NCI-H446 treated with DMSO at 0.1 percent for 48 hours (cell line): ENCODE results near the gene C9orf43.
"Not testable (repeated sequence)": the region's sequence is repeated elsewhere in the genome, so short reads cannot be mapped to it uniquely, and the experiment has no call there.

Experiments used
- DNase-seq: peaks from one replicate; lab custom pipeline; 2025; lab: John Stamatoyannopoulos, UW

The C9orf43 gene

GRCh38 chr9:113416149-113416721, 5.7 kb downstream of the C9orf43 start:
- DNase-seq = no peak

DNA sequence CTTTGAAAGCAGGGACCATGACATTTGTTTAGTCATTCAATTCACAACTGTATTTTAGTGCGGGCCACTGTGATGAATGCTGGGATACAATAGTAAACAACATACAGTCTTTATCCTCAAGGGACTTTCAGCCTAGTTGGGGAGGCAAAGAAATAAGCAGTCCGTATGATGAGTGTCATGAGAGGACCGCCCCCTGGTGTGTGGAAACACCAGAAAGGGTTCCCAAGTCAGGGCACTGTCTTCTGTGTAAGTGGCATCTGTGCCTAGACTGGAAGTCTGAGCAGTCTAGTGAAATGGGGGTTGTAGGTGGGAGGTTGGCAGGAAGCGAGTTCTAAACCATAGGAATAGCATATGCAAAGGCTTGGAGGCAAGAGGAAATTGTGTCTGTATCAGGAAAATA, 6.8 kb downstream of the C9orf43 start:
- DNase-seq = no peak

DNA sequence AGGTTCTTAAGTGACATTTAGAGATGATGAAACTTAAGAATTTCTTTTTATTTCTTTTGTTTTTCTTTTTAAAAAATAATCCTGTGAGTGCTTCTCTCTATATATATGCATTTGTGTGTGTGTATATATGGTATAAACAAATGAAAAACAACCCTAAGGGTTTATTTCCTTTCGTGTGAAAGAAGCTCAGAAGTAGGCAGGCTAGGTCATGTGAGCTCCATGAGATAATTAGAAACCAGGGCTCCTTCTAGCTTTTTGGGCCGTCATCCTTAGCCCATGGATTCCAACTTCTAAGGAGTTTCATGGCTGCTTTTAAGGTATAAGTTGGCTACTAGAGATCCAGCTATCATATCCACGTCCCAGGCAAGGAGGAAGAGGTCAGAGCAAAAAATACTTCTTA, 11.2 kb downstream of the C9orf43 start:
- DNase-seq = no peak

- no peak for DNase-seq
Observed at GRCh38 chr9:113425072-113425471, 14.5 kb downstream of the C9orf43 start.

- no peak for DNase-seq
Observed at GRCh38 chr9:113426701-113427100, 16.2 kb downstream of the C9orf43 start.

DNA sequence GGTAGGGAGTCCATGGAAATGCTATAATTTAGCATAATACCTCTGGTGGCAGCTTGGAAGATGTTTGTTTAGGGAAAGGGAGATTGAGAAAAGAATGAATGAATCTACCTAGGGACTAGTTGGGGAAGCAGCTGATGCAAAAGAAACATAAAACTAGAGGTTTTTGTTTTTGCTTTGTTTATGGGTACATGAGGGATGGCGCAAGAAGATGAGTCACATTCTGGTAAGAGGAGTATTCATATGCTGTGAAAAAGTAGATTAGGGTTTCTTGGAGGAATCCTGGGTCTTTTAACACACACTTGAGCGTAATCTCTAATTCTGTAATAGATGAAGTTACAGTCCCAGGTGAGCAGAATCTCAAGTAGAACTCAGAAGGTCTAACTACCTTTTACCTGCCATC, 17.1 kb downstream of the C9orf43 start:
- DNase-seq = no peak

DNA sequence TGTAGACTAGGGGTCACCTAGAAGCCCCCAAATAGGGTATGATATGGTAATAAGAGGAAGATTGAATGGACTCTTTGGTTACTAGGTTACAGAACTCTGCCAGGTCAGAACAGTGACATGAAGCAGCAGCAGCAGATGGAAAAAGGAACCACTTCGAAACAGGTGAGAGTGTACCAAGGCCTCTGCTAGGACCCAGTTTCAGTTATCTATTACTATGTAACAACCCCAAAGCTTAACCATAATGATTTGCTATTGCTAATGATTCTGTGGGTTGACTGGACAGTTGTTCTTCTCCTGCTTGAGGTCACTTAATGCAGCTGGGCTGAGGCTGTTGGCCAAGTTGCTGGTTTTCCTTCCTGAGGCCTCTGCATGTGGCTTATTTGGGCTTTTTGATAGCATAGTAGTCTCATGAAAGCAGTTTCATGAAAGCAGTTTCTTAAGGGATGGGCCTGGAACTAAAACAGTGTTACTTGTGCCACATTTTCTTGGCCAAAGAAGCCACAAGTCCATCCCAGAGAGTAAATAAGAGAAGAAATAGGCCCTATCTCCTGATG, 17.6 kb downstream of the C9orf43 start:
- DNase-seq = no peak

- no peak for DNase-seq
Observed at GRCh38 chr9:113431191-113431590, 20.6 kb downstream of the C9orf43 start.

GRCh38 chr9:113436728-113437515, 26.4 kb downstream of the C9orf43 start:
- DNase-seq = no peak

DNA sequence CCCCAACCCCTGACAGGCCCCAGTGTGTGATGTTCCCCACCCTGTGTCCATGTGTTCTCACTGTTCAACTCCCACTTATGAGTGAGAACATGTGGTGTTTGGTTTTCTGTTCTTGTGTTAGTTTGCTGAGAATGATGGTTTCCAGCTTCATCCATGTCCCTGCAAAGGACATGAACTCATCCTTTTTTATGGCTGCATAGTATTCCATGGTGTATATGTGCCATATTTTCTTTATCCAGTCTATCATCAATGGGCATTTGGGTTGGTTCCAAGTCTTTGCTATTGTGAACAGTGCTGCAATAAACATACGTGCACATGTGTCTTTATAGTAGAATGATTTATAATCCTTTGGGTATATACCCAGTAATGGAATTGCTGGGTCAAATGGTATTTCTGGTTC, 27.2 kb downstream of the C9orf43 start:
- not testable (repeated sequence) for DNase-seq

GRCh38 chr9:113444736-113445135, 34.2 kb downstream of the C9orf43 start:
- no peak for DNase-seq

DNA sequence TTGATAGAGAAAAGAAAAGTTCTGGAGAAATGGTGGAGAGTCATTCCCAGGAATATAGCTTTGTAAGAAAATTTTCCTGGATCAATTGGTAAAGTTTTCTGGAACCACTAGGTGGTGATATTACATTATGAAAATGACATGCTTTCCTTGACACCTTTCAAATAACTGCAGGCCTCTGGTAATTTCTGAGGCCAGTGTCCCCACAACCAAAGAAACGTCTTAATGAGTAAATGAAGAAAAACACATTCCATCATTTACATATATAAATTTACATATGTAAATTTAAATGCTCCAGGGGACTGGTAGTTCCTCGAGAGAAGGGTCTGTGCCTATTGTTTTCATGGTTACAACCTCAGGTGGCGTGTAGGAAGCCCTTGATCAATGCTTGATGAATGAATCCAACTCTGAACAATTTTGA, 35.8 kb downstream of the C9orf43 start:
- DNase-seq = no peak

- DNase-seq = no peak
Observed at GRCh38 chr9:113449376-113449775, 38.8 kb downstream of the C9orf43 start.

DNA sequence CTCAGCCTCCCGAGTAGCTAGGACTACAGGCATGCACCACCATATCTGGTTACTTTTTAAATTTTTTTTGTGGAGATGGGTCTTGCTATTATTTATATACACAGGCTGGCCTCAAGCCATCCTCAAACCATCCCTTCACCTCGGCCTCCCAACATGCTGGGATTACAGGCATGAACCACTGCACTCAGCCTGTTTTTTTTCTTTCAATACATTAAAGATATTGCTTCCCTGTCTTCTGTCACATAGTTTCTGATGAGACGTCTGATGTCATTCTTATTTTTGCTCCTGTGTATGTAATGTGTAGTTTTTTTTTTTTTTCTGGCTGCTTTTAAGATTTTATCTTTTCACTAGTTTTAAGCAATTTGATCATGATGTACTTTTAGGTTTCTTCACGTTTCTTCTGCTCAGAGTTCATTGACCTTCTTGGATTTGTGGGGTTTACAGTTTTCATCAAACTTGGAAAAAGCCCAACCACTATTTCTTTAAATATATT, 41.6 kb downstream of the C9orf43 start:
- DNase-seq = no peak

- DNase-seq = no peak
Observed at GRCh38 chr9:113454914-113455761, 44.6 kb downstream of the C9orf43 start.

GRCh38 chr9:113456235-113456634, 45.7 kb downstream of the C9orf43 start:
- DNase-seq = no peak

- no peak for DNase-seq
Observed at GRCh38 chr9:113461285-113461684, 50.7 kb downstream of the C9orf43 start.

- DNase-seq = no peak
Observed at GRCh38 chr9:113461943-113462342, 51.4 kb downstream of the C9orf43 start.

DNA sequence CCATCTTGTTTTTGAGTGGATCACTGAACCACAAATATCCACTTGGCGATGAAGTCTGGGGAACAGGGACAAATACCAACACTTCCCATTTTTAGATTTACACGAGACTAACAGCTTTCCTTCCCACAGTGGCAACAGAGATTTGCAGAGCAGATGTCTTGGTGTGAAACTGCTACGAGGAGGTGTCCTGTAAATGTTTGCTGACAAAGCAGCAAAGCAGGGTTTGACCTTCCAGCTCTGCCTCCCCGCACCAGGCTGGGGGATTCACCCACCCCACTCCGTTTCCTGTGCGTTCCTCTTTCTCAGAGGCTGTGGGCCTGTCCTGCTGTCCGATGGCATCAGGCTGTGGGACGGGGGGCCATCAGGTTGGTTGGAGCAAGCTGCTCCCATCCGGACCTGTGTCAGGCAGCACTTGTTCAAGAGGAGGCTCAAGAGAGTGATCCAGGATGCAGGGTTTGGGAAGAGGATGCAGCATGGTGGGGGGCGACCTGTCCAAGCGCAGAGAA, 52.3 kb downstream of the C9orf43 start:
- no peak for DNase-seq

DNA sequence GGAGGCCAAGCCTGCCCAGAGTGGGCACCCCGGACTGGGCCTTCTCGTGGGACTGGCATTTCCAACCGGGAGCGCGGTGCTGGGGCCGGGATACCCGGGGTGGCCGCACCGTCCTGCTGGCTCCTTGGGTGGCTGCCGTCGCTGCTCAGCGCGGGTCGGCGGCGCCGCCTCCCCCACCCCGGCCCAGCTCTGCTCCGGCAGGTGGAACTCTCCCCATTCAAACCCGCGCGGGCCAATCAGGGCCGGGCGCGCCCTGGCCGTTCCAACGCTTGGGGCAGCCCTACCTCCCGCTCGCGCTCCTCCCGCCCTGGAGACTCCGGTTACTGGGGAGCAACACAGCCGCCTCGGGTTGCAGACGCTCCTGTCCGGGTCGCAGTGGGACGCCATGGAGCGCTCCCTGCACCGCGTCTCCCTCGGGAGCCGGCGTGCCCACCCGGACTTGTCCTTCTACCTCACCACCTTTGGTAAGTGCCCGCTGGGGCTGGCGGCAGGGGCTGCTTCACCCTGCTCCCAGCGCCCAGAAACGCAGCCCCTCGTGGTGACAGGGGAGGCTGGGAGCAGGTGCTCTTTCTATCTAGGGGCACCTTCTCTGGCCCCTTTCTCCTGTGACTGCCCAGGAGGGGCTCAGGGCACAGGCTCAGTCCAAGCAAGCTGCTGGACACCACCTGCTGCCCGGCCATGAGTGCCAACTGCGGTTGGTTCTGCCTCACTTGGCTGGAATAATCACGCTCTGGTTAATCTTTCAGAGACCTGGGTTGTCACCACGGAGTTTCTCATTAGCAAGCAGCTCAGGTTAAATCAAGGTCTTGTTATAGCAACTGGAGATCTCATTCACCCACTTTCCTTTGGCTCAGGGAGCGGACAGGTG, 53.1 kb downstream of the C9orf43 start, which contains the start of gene RGS3:
TSS of gene RGS3 (plus strand) at position 310 of the 868 bp plus-strand sequence. CDS start at position 386, 76 bp downstream.
- DNase-seq = no peak

- no peak for DNase-seq
Observed at GRCh38 chr9:113464286-113464660, 53.7 kb downstream of the C9orf43 start.
